Measurements from ENCODE around the gene SCARB1. TPM values are rescaled to one million over a fixed set of nuclear protein-coding genes. Genes with fewer than 3 reads are reported as not detected.

The SCARB1 gene
- total and polyA plus RNA-seq, 2 of the 13 experiments (the other 11 are each of a cell fraction or from before 2014, with no cell fraction given): 63.4 to 160 TPM

GRCh38 chr12:124884587-124885438, 21.1 kb upstream of the SCARB1 start (continued):
- no peak for TF ChIP-seq SCMH1 (CRISPR knock-in tag; IDR thresholded peaks at IDR 0.05; ENCODE audit: borderline replicate concordance)
- no peak for TF ChIP-seq ZNF598 (CRISPR knock-in tag; IDR thresholded peaks at IDR 0.05; ENCODE audit: borderline replicate concordance)
- no peak for TF ChIP-seq KDM1A (CRISPR knock-in tag; IDR thresholded peaks at IDR 0.05)
- no peak for TF ChIP-seq AGO2 (optimal IDR thresholded peaks at IDR 0.05; ENCODE audit: low read depth, low read length)
- TF ChIP-seq SMAD3 (CRISPR knock-in tag; IDR thresholded peaks at IDR 0.05): no peak
- TF ChIP-seq, protein P1, sequence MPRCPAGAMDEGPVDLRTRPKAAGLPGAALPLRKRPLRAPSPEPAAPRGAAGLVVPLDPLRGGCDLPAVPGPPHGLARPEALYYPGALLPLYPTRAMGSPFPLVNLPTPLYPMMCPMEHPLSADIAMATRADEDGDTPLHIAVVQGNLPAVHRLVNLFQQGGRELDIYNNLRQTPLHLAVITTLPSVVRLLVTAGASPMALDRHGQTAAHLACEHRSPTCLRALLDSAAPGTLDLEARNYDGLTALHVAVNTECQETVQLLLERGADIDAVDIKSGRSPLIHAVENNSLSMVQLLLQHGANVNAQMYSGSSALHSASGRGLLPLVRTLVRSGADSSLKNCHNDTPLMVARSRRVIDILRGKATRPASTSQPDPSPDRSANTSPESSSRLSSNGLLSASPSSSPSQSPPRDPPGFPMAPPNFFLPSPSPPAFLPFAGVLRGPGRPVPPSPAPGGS (CRISPR knock-in tag; IDR thresholded peaks at IDR 0.05): no peak
- no peak for TF ChIP-seq ZNF577 (CRISPR knock-in tag; IDR thresholded peaks at IDR 0.05; ENCODE audit: borderline replicate concordance, low read depth)
- no peak for TF ChIP-seq ZNF550 (CRISPR knock-in tag; IDR thresholded peaks at IDR 0.05; ENCODE audit: borderline replicate concordance)
- TF ChIP-seq ZNF607 (CRISPR knock-in tag; IDR thresholded peaks at IDR 0.05; ENCODE audit: borderline replicate concordance): peak; percentile 70
- no peak; the same call in 1 of the 2 replicates for TF ChIP-seq ZNF788 (CRISPR knock-in tag; IDR thresholded peaks at IDR 0.05; ENCODE audit: borderline replicate concordance)
- no peak; the same call in 1 of the 2 replicates for TF ChIP-seq ZNF460 (CRISPR knock-in tag; IDR thresholded peaks at IDR 0.05; ENCODE audit: borderline replicate concordance)
- TF ChIP-seq FOXC1 (CRISPR knock-in tag; IDR thresholded peaks at IDR 0.05; ENCODE audit: borderline replicate concordance): 0 out of 2 replicates have a peak, but pooled peaks have one; percentile 33
- TF ChIP-seq RCOR2 (CRISPR knock-in tag; IDR thresholded peaks at IDR 0.05): peak; percentile 48
- TF ChIP-seq RARG (CRISPR knock-in tag; IDR thresholded peaks at IDR 0.05; ENCODE audit: low read depth): no peak
- TF ChIP-seq NCOR1 (IDR thresholded peaks at IDR 0.05; ENCODE audit: borderline replicate concordance, low read length): peak; percentile 73; the same call in 1 of the 2 replicates
- TF ChIP-seq, protein P2, sequence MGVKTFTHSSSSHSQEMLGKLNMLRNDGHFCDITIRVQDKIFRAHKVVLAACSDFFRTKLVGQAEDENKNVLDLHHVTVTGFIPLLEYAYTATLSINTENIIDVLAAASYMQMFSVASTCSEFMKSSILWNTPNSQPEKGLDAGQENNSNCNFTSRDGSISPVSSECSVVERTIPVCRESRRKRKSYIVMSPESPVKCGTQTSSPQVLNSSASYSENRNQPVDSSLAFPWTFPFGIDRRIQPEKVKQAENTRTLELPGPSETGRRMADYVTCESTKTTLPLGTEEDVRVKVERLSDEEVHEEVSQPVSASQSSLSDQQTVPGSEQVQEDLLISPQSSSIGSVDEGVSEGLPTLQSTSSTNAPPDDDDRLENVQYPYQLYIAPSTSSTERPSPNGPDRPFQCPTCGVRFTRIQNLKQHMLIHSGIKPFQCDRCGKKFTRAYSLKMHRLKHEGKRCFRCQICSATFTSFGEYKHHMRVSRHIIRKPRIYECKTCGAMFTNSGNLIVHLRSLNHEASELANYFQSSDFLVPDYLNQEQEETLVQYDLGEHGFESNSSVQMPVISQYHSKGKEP (CRISPR knock-in tag; IDR thresholded peaks at IDR 0.05): no peak
- TF ChIP-seq, protein P3, sequence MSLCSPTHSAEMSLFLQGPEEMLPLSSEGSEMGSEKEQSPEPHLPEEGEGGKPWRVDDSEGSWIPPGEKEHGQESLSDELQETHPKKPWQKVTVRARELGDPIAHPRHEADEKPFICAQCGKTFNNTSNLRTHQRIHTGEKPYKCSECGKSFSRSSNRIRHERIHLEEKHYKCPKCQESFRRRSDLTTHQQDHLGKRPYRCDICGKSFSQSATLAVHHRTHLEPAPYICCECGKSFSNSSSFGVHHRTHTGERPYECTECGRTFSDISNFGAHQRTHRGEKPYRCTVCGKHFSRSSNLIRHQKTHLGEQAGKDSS (CRISPR knock-in tag; IDR thresholded peaks at IDR 0.05; ENCODE audit: borderline replicate concordance, low read depth): no peak; the same call in 1 of the 2 replicates
- TF ChIP-seq PPARG (CRISPR knock-in tag; conservative IDR thresholded peaks at IDR 0.05): 0 out of 2 replicates have a peak, but pooled peaks have one; percentile 12
- TF ChIP-seq ZBTB49 (CRISPR knock-in tag; IDR thresholded peaks at IDR 0.05; ENCODE audit: borderline replicate concordance): no peak
- no peak for TF ChIP-seq ZNF350 (CRISPR knock-in tag; IDR thresholded peaks at IDR 0.05; ENCODE audit: borderline replicate concordance, low read depth)
